ENCODE measurements around the gene RAB3D.
A peak's percentile ranks its signal among the peaks of the same experiment; 100 is the strongest.
"Not testable (repeated sequence)": the region's sequence is repeated elsewhere in the genome, so short reads cannot be mapped to it uniquely, and the experiment has no call there.

Gene RAB3D

GRCh38 chr19:11347546-11348039 lies 8.1 kb upstream of the RAB3D start:
- Histone ChIP-seq H3K27ac (peak overlapping the region; percentile 87), H3K4me1 (ENCODE audit: control insufficient read depth in 1 of 2, insufficient read depth in 1 of 2, low read depth in 1 of 2, low read length in 1 of 2) (peaks cover 39 to 46% of the 10 kb centered on the region in 2 experiments), H3K27me3 (no peaks in the 10 kb centered on the region), H3K36me3 (no peaks in the 10 kb centered on the region), H3K4me3 (ENCODE audit: low read depth in 1 of 2, low read length in 1 of 2) (no peak overlapping the region), H3K9me3 (no peaks in the 10 kb centered on the region)
- no peak for TF ChIP-seq CTCF (IDR thresholded peaks at IDR 0.05)

- Histone ChIP-seq H3K27ac (peak within 1 kb of the TSS; percentile 87), H3K9me3 (no peaks in the 10 kb centered on the region), H3K36me3 (no peaks in the 10 kb centered on the region), H3K27me3 (no peaks in the 10 kb centered on the region), H3K4me1 (ENCODE audit: control insufficient read depth in 1 of 2, insufficient read depth in 1 of 2, low read depth in 1 of 2, low read length in 1 of 2) (peaks cover 40 to 47% of the 10 kb centered on the region in 2 experiments), H3K4me3 (ENCODE audit: low read depth in 1 of 2, low read length in 1 of 2) (peak within 1 kb of the TSS; percentile 76 to 87)
- TF ChIP-seq CTCF (IDR thresholded peaks at IDR 0.05): peak; percentile 8
Measured at GRCh38 chr19:11346104-11346940, 6.9 kb upstream of the RAB3D start, which contains the start of the genes CCDC159 and TMEM205. Gene CCDC159, plus strand, starts transcription at chr19:11346519. Its CDS starts 88 bp downstream, at chr19:11346607. Gene TMEM205, minus strand, starts transcription at chr19:11346268. Its CDS starts 649 bp downstream, at chr19:11345619.

DNA sequence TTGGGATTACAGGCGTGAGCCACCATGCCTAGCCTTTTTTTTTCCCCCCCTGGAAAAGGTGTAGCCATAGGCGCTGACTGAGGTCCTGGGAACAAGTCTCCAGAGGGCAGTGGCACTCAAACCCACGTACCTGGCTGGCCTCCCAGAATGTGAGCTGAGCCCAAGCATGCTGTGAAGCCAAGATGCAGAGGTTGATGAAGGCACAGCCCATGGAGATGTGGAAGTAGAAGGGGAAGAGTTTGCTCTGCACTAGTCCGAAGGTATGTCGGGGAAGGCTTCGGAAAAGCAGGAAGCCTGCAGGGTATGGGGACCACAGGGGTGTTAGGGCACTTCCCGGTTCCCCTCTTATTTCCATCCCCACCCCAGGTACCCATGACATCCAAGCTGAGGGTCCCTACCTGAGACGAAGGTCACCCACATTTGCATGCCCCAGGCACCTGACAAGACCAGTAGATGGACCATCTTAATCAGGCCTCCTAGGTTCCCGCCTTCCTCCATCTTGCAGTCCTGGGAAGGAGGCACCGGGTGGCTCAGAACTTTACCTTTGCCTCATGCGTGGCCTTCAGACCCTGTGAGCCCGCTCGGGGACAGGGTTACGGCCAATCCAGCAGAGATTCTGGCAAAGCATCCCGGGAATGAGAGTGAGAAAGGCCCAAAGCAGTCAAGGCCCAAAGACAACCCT lies 5.8 kb upstream of the RAB3D start:
- Histone ChIP-seq H3K27me3 (no peaks in the 10 kb centered on the region), H3K9me3 (no peaks in the 10 kb centered on the region), H3K4me1 (ENCODE audit: control insufficient read depth in 1 of 2, insufficient read depth in 1 of 2, low read depth in 1 of 2, low read length in 1 of 2) (peaks cover 45 to 54% of the 10 kb centered on the region in 2 experiments), H3K36me3 (no peaks in the 10 kb centered on the region), H3K4me3 (ENCODE audit: low read depth in 1 of 2, low read length in 1 of 2) (peak overlapping the region; percentile 76 to 87), H3K27ac (peak overlapping the region; percentile 87)
- TF ChIP-seq CTCF (IDR thresholded peaks at IDR 0.05): no peak

DNA sequence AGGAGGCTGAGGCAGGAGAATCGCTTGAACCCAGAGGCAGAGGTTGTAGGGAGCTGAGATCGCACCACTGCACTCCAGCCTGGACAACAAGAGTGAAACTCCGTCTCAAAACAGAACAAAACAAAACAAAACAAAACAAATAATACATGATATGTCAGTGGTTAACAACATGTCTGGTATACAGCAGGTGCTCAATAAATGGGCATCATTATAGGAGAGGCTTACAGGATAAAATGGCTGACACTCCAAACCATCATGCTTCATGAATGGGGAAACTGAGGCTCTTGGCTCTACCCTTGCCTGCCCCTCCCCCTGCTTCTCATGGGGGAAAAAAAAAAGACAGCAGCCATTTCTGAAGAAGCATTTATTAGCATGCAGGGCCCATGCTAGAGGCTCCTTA lies 3.0 kb upstream of the RAB3D start:
- no peaks in the 10 kb centered on the region for H3K9me3 ChIP-seq
- H3K4me3 ChIP-seq (ENCODE audit: low read depth in 1 of 2, low read length in 1 of 2): no peak overlapping the region
- H3K27me3 ChIP-seq: no peaks in the 10 kb centered on the region
- H3K4me1 ChIP-seq (ENCODE audit: control insufficient read depth in 1 of 2, insufficient read depth in 1 of 2, low read depth in 1 of 2, low read length in 1 of 2): peaks cover 64 to 66% of the 10 kb centered on the region in 2 experiments
- H3K27ac ChIP-seq: no peak overlapping the region
- no peak for TF ChIP-seq CTCF (IDR thresholded peaks at IDR 0.05)
- no peaks in the 10 kb centered on the region for H3K36me3 ChIP-seq

DNA sequence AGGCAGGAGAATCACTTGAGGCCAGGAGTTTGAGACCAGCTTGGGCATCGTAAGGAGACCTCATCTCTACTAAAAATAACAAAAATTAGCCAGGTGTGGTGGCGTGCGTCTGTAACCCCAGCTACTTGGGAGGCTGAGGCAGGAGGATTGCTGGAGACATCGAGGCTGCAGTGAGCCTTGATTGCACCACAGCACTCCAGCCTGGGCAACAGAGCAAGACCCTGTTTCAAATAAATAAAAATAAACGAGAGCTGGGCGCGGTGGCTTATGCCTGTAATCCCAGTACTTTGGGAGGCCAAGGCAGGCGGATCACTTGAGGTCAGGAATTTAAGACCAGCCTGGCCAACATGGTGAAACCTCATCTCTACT lies 626 bp upstream of the RAB3D start:
- H3K9me3 ChIP-seq, H3K27me3 ChIP-seq: not testable (repeated sequence)
- Histone ChIP-seq H3K36me3 (peaks cover 23% of the 10 kb centered on the region), H3K4me3 (ENCODE audit: low read depth in 1 of 2, low read length in 1 of 2) (peak overlapping the region; percentile 89 to 100), H3K4me1 (ENCODE audit: control insufficient read depth in 1 of 2, insufficient read depth in 1 of 2, low read depth in 1 of 2, low read length in 1 of 2) (peaks cover 70 to 71% of the 10 kb centered on the region in 2 experiments), H3K27ac (peak overlapping the region; percentile 77)
